GM12875 (cell line): Measurements from ENCODE around the gene MSH4.
"Not testable (repeated sequence)": the region's sequence is repeated elsewhere in the genome, so short reads cannot be mapped to it uniquely, and the experiment has no call there.

Experiments used
- H3K4me3 ChIP-seq: one replicate; pipeline ENCODE4 v1.5.1; 2011; ENCODE audit warnings: low read depth, low read length, control low read depth
- CTCF ChIP-seq: IDR thresholded peaks from 2 replicates; pipeline ENCODE4 v1.5.1; 2011; ENCODE audit warnings: low read depth, mild to moderate bottlenecking, control low read depth, inconsistent platforms, low read length, moderate library complexity, borderline replicate concordance; ENCODE audit not compliant: insufficient read depth

Gene MSH4

DNA sequence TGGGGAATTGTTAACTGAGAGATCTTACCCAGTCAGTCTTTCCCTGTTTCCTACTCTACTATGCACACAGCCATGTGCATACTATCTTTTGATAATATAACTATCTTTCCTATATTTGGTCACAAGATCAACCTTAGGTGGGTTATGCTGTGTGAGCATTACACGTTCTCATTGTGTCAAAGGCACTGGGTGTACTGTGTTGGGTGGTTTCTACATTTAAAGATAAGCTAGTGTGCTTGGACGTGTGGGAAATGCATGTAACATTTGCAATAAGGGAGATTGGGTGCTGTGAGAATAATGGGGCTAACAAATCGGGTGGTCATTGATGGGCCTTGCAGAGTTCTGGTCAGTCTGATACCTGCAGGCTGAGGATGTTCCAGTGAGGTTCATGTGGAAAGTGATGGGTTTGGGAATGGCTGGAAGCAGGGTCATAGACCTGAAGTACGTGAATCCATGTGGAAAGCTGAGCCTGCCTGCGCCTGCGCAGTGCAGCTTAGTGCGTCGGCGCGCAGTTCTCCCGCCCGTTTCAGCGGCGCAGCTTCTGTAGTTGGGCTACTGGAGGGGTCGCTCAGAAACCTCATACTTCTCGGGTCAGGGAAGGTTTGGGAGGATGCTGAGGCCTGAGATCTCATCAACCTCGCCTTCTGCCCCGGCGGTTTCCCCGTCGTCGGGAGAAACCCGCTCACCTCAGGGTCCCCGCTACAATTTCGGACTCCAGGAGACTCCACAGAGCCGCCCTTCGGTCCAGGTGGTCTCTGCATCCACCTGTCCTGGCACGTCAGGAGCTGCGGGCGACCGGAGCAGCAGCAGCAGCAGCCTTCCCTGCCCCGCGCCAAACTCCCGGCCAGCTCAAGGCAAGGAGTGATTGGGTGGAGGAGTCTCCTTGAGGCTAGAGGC is at the start of gene MSH4:
TSS of gene MSH4 (plus strand) at position 507 of the 897 bp plus-strand sequence. CDS start at position 611, 104 bp downstream.
- no peak within 1 kb of the TSS for H3K4me3 ChIP-seq
- TF ChIP-seq CTCF, result no peak

- not testable (repeated sequence) for H3K4me3 ChIP-seq
Measured at GRCh38 chr1:75757210-75757609, 39.5 kb upstream of the MSH4 start.

GRCh38 chr1:75758543-75758942 is 38.1 kb upstream of the MSH4 start:
- not testable (repeated sequence) for H3K4me3 ChIP-seq

DNA sequence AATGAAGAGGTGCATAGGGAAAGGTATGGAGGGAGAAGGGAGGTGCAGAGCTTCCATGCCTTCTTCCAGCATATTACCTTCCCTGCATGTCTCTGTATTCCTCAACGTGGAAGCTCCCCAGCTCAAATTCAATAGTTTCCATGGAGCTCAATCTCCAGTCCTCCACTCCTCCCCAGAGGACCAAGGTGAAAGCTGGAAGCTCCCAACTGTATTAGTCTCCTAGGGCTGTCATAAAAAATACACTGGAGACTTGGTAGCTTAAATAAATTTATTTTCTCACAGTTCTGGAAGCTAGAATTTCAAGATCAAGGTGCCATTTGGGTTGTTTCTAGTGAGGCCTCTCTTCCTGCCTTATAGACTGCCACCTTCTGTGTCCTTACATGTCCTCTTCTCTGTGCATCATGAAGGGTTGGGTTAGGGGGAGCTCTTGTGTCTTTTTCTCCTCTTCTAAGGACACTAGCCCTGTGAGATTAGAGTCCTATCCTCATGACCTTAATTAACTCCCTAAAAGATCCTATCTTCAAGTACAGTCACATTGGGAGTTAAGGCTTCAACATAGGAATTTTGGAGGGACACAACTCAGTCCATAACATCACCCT is 32.5 kb upstream of the MSH4 start:
- TF ChIP-seq CTCF, result no peak
- H3K4me3 ChIP-seq, result no peak overlapping the region

GRCh38 chr1:75765697-75766355 is 30.9 kb upstream of the MSH4 start:
- H3K4me3 ChIP-seq, result no peak overlapping the region
- TF ChIP-seq CTCF, result no peak

- no peak for TF ChIP-seq CTCF
- H3K4me3 ChIP-seq, result no peak overlapping the region
Measured at GRCh38 chr1:75768016-75768415, 28.7 kb upstream of the MSH4 start.

- H3K4me3 ChIP-seq, result no peak overlapping the region
- TF ChIP-seq CTCF, result no peak
Measured at GRCh38 chr1:75770761-75771160, 25.9 kb upstream of the MSH4 start.

DNA sequence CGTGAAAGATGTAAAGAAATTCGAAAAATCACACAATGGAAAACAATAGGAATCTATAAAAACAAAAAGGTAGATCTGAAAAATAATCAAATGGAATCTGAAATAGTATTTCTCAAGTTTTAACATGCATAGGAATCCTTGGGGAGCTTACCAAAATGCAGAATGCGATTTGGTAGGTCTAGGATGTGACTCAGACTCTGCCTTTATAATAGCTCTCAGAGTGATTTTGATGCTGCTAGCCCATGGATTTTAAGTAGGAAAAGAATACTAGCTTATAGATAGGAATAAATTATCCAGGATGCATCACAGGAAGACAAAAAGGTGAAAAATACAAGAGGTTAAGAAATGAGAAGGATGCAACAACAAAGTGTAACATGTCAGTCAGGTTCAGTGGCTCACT is 24.7 kb upstream of the MSH4 start:
- no peak overlapping the region for H3K4me3 ChIP-seq
- TF ChIP-seq CTCF, result no peak

GRCh38 chr1:75777812-75778211 is 18.9 kb upstream of the MSH4 start:
- H3K4me3 ChIP-seq, result not testable (repeated sequence)

DNA sequence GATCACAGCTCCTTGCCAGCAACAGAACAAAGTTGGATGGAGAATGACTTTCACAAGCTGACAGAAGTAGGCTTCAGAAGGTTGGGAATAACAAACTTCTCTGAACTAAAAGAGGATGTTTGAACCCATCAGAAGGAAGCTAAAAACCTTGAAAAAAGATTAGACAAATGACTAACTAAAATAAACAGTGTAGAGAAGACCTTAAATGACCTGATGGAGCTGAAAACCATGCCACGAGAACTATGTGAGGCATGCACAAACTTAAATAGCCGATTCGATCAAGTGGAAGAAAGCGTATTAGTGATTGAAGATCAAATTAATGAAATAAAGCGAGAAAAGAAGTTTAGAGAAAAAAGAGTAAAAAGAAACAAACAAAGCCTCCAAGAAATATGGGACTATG is 18.0 kb upstream of the MSH4 start:
- H3K4me3 ChIP-seq, result not testable (repeated sequence)

- H3K4me3 ChIP-seq, result not testable (repeated sequence)
Measured at GRCh38 chr1:75780183-75780582, 16.5 kb upstream of the MSH4 start.

DNA sequence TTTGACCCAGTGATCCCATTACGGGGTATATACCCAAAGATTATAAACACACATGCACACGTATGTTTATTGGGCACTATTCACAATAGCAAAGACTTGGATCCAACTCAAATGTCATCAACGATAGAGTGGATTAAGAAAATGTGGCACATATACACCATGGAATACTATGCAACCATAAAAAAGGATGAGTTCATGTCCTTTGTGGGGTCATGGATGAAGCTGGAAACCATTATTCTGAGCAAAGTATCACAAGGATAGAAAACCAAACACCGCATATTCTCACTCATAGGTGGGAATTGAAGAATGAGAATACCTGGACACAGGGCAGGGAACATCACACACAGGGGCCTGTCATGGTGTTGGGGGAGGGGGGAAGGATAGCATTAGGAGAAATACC is 12.8 kb upstream of the MSH4 start:
- not testable (repeated sequence) for H3K4me3 ChIP-seq
